Pancreas (tissue), 10 donors: ENCODE measurements around the gene LGALS4. TPM values are rescaled to one million over a fixed set of nuclear protein-coding genes. Genes with fewer than 3 reads are reported as not detected.

Experiments
- ATAC-seq, 4 donors: fragments of 200-7000 bp; cut with Tn5 transposase; one replicate each; pipeline versions ENCODE4 v1.8.0 to v1.9.1; 2020; ENCODE audit warnings: mild to moderate bottlenecking in 4 of 4, moderate library complexity in 4 of 4
- DNase-seq, 6 donors: peaks; one replicate each; pipeline ENCODE4 v3.0.0-alpha.2; 2020
- FAIRE-seq: peaks from 2 replicates; lab custom pipeline; 2012; peaks lifted over from hg19 to GRCh38; lab: Jason Lieb, UNC
- H3K27ac ChIP-seq, 4 donors: fragments of 200-600 bp; sonication (generic); 1 replicate in 3 of 4; 2 replicates in 1 of 4; pipeline versions ENCODE4 v1.5.0 to v1.8.0; 2020
- H3K27me3 ChIP-seq, 4 donors: fragments of 200-600 bp; one replicate each; pipeline ENCODE4 v1.8.0; 2021
- H3K36me3 ChIP-seq, 3 donors: fragments of 200-600 bp; sonication (generic) in 1 of 3; one replicate each; pipeline versions ENCODE4 v1.5.0 to v1.8.0; 2020 to 2021
- H3K4me1 ChIP-seq, 3 donors: fragments of 200-600 bp; one replicate each; pipeline ENCODE4 v1.8.0; 2021
- H3K4me3 ChIP-seq, 4 donors: fragments of 200-600 bp; sonication (generic) in 2 of 4; one replicate each; pipeline versions ENCODE4 v1.5.0 to v1.8.0; 2020 to 2021
- H3K9me3 ChIP-seq, 4 donors: fragments of 200-600 bp; one replicate each; pipeline ENCODE4 v1.8.0; 2021
- WGBS, 2 donors: extraction: QIAGEN DNeasy Blood & Tissue Kit; methylation state at CpG; one replicate each; pipeline ENCODE4 v1.1.7; 2013; 5-methylcytosine and 5-hydroxymethylcytosine counted together
- intact Hi-C, 3 donors: fragments of 100-400 bp; cut with DNase I; formaldehyde crosslinking; loops; one replicate each; pipeline versions ENCODE4 v1.11.1 to v1.14.2; 2022
- polyA plus RNA-seq, 2 donors: library from polyadenylated mRNA; stranded (reverse); fragments of 200-250 nt; gene quantifications; one replicate each; pipeline ENCODE4 v1.2.3, GENCODE V29; 2013
- total RNA-seq, 6 donors: library from RNA; stranded (reverse); fragmentation: NEBNext Ultra II Directional in 4 of 6; extraction: Animal tissue kit (Norgen Biotek cat#: 25700) in 4 of 6; gene quantifications; one replicate each; pipeline versions ENCODE4 v1.2.1 to v1.2.4, GENCODE V29; 2021 to 2023
- TF ChIP-seq, protein P1 (sequence below), 4 donors: fragments of 200-600 bp; sonication (generic) in 3 of 4; IDR thresholded peaks; one replicate each; pipeline versions ENCODE4 v1.5.0 to v1.8.0; 2021; ENCODE audit warnings: antibody characterized with exemption in 4 of 4
- donor health status: healthy with polysubstance abuse.
- donor health status: DM: no; HTN: no; CAD: no; lungs with moderate emphysema.
- donor health status: DM: no; HTN: no; CAD: no.
- donor health status: control.
- donor health status: control.
- donor health status: Bipolar disorder and iron deficiency.
- donor health status: DM: yes; HTN: yes; CAD: no.
- donor health status: DM: no; HTN: no; CAD: no.
- donor health status: DM: no; HTN: no; CAD: no.
- donor health status: DM: yes; HTN: yes; CAD: no.

Gene LGALS4
- total and polyA plus RNA-seq, 8 donors = 14.2 to 135 (median 73.8) TPM

DNA sequence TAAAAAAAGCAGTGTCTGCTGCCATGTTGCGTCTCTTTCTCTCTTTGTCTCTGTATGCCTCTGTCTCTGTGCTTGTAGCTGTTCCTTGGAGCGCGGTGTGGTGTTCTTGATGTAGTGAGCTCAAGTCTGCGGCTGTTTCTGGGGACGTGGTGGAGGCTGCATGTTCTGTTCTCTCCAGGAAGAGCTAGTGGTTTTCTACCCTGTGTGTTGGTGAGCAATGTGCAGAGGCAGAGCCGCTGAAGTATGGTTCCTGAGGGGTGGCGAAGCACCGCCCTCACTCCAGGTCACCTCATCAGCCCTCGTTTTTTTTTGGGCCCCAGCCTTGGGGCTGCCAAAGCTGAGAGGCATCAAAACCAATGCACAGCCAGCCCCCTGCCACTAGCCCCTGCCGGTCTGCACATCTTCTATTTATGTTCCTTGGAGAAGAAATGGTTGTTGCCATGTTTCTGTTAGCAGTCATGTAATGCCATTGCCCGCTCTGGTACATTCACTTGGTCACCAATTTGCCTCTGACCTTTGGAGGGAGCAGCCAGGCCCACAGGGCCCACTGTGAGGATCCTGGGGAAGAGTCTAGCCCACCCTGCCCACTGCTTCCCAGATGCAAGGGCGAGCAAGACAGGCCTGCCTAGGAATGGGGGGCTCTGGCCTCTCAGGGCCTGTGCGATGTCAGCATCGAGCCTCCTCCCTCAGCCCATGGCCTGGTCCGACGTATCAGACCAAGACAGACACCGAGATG is 29.9 kb upstream of the LGALS4 start:
- H3K36me3 ChIP-seq = peaks cover 20 to 96% (median 73%) of the 10 kb centered on the region in 3 donors
- ATAC-seq = no peak

DNA sequence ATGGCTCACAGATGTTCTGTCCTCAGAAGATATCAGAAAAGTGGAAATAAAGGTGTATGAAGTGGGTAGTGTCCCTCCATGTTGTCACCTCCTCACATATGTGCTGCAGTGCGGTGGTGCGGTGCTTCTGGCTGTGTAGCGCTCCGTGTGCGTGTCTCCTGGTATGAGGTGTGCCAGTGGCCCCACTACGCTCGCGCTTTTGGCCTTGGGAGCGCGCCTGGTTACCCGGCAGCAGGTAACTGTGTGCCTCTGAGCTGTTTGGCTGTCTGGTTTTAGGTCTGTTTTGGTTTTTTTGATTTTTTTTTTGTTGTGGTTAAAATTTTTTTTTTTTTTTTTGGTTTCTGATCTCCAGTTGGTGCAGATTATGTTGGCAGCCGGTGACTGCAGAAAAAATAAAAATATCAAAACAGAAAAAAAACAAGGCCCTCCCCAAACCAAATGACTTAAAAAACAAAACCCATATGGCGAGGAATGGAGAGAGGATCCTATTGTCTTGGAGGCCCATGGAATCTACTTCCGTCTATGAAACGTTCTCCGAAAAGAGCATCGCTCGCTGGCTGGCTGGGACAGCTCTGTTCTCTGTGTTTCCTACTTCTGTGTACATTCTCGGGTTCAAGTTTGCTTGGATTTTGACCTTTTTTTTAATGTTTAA is 29.2 kb upstream of the LGALS4 start:
- peaks cover 24 to 43% (median 27%) of the 10 kb centered on the region in 3 donors for H3K4me1 ChIP-seq

More for the DNA sequence above, 29.9 kb upstream of the LGALS4 start:
- DNase-seq (peak in 2 of 6 donors; percentile 22 to 53), FAIRE-seq (no peak)
- H3K27me3 ChIP-seq = no peaks in the 10 kb centered on the region
- H3K4me1 ChIP-seq = peaks cover 21 to 44% (median 27%) of the 10 kb centered on the region in 3 donors
- no peak overlapping the region for H3K4me3 ChIP-seq
- TF ChIP-seq, protein P1, sequence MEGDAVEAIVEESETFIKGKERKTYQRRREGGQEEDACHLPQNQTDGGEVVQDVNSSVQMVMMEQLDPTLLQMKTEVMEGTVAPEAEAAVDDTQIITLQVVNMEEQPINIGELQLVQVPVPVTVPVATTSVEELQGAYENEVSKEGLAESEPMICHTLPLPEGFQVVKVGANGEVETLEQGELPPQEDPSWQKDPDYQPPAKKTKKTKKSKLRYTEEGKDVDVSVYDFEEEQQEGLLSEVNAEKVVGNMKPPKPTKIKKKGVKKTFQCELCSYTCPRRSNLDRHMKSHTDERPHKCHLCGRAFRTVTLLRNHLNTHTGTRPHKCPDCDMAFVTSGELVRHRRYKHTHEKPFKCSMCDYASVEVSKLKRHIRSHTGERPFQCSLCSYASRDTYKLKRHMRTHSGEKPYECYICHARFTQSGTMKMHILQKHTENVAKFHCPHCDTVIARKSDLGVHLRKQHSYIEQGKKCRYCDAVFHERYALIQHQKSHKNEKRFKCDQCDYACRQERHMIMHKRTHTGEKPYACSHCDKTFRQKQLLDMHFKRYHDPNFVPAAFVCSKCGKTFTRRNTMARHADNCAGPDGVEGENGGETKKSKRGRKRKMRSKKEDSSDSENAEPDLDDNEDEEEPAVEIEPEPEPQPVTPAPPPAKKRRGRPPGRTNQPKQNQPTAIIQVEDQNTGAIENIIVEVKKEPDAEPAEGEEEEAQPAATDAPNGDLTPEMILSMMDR (IDR thresholded peaks at IDR 0.05) = no peak
- H3K27ac ChIP-seq = no peak overlapping the region
- H3K9me3 ChIP-seq = no peaks in the 10 kb centered on the region
- intact Hi-C loops = no loop called here
- WGBS, 2 donors = 89 to 91% methylated on average over 17 of the region's 17 CpGs

DNA sequence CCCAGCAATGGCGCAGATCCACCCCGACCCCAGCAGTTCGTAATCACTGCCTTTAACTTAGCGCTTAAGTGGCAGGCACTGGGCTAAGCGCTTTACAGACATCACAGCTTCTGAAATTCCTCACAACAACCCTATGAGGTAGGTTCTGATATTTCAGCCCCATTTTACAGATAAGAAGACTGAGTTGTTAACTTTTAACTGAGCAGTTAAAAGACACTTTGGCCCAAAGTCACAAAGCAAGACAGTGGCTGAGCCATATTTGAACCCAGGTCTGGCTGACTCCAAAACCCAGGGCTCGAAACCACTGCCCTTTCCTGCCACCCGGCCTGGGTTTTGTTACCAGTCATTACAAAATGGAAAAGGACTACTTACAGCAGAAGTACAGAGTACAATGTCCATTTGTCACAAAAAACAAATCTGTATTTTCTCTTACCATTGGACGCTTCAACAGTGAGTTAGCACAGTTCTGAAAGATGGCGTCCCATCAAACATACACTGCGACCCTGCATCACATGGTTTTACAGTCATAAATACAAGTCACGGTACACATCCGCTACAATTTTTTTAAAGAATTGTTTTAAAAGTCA is 28.5 kb upstream of the LGALS4 start:
- TF ChIP-seq, protein P1 (IDR thresholded peaks at IDR 0.05) = no peak
- Histone ChIP-seq H3K4me3 (no peak overlapping the region), H3K9me3 (no peaks in the 10 kb centered on the region), H3K4me1 (peaks cover 22 to 42% (median 29%) of the 10 kb centered on the region in 3 donors), H3K27me3 (no peaks in the 10 kb centered on the region), H3K27ac (peak overlapping the region in 3 of 4 donors; percentile 7 to 14 (median 12)), H3K36me3 (peaks cover 20 to 95% (median 75%) of the 10 kb centered on the region in 3 donors)
- no peak for ATAC-seq
- DNase-seq = peak in 1 of 6 donors; percentile 11
- WGBS, 2 donors = 63 to 75% methylated on average over 12 of the region's 12 CpGs
- intact Hi-C loops = no loop called here
- no peak for FAIRE-seq

More for the DNA sequence above, 29.2 kb upstream of the LGALS4 start:
- WGBS, 2 donors = 83 to 86% methylated on average over 19 of the region's 19 CpGs
- no peaks in the 10 kb centered on the region for H3K27me3 ChIP-seq
- ATAC-seq = peak in 2 of 4 donors; percentile 8 to 14
- H3K27ac ChIP-seq = peak overlapping the region in 1 of 4 donors; percentile 7
- TF ChIP-seq, protein P1 (IDR thresholded peaks at IDR 0.05) = no peak
- DNase-seq = peak in 1 of 6 donors; percentile 55
- H3K9me3 ChIP-seq = no peaks in the 10 kb centered on the region
- H3K36me3 ChIP-seq = peaks cover 22 to 99% (median 79%) of the 10 kb centered on the region in 3 donors
- H3K4me3 ChIP-seq = no peak overlapping the region
- no peak for FAIRE-seq
- intact Hi-C loops = no loop called here

DNA sequence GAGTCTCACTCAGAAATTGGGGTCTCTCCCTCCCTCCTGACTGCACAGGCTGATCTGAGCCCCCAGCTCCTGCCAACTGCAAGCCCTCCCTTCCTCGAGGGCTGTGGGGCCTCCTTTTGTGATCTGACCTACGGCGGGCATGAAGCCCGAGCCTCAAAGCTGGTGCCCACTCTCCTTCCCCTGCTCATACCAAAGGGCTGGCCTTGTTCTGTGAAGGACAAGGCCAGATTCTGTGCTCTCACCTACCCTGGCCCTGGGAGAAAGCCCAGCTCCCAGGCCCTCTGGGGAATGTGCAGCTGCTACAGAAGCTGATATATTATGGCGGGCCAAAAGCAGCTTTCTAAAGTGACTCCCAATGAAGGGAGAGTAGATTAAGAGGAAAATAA is 27.8 kb upstream of the LGALS4 start:
- DNase-seq (peak in 2 of 6 donors; percentile 58 to 70), ATAC-seq (peak; percentile 28 to 70 (median 54)), FAIRE-seq (no peak)
- WGBS, 2 donors = 30 to 40% methylated on average over 5 of the region's 5 CpGs
- Histone ChIP-seq H3K27me3 (no peaks in the 10 kb centered on the region), H3K4me3 (no peak overlapping the region), H3K36me3 (peaks cover 13 to 94% (median 68%) of the 10 kb centered on the region in 3 donors), H3K9me3 (no peaks in the 10 kb centered on the region), H3K27ac (peak overlapping the region in 2 of 4 donors; percentile 12 to 14), H3K4me1 (peaks cover 22 to 42% (median 34%) of the 10 kb centered on the region in 3 donors)
- TF ChIP-seq, protein P1 (IDR thresholded peaks at IDR 0.05) = no peak
- intact Hi-C loops = no loop called here
